Breast epithelium (tissue), 4 donors: ENCODE data around the gene BMP7. TPM values are rescaled to one million over a fixed set of nuclear protein-coding genes. Genes with fewer than 3 reads are reported as not detected.

Experiments
- DNase-seq, 2 donors: peaks; one replicate each; pipeline ENCODE4 v3.0.0-alpha.2; 2019; ENCODE audit warnings: low spot score in 2 of 2
- H3K27ac ChIP-seq, 2 donors: fragments of 200-600 bp; sonication (generic) in 1 of 2; one replicate each; pipeline ENCODE4 v1.5.1; 2016 to 2019; ENCODE audit warnings: mild to moderate bottlenecking in 1 of 2
- H3K27me3 ChIP-seq, 2 donors: fragments of 200-600 bp; sonication (generic) in 1 of 2; one replicate each; pipeline versions ENCODE4 v1.5.1 to v1.6.0; 2017 to 2019; ENCODE audit warnings: control low read depth in 1 of 2, mild to moderate bottlenecking in 1 of 2
- H3K36me3 ChIP-seq: fragments of 200-600 bp; one replicate; pipeline ENCODE4 v1.5.1; 2019
- H3K4me1 ChIP-seq, 2 donors: fragments of 200-600 bp; sonication (generic); one replicate each; pipeline ENCODE4 v1.5.1; 2016 to 2019; ENCODE audit warnings: control low read depth in 1 of 2
- H3K4me3 ChIP-seq, 3 donors: fragments of 200-600 bp; sonication (generic); 1 replicate in 2 of 3; 2 replicates in 1 of 3; pipeline ENCODE4 v1.5.1; 2016 to 2019; ENCODE audit warnings: mild to moderate bottlenecking in 3 of 3, moderate library complexity in 2 of 3
- H3K9me3 ChIP-seq, 2 donors: fragments of 200-600 bp; sonication (generic) in 1 of 2; one replicate each; pipeline ENCODE4 v1.5.1; 2016 to 2019; ENCODE audit warnings: control low read depth in 1 of 2
- POLR2A ChIP-seq: fragments of 450-650 bp; IDR thresholded peaks from one replicate; pipeline ENCODE4 v1.6.1; 2016; ENCODE audit warnings: antibody characterized with exemption, mild to moderate bottlenecking, moderate library complexity
- POLR2AphosphoS5 ChIP-seq, 3 donors: sonication (generic); formaldehyde crosslinking; IDR thresholded peaks; one replicate each; pipeline ENCODE4 v1.6.1; 2017; ENCODE audit warnings: antibody characterized with exemption in 3 of 3
- intact Hi-C: fragments of 100-400 bp; cut with DNase I; formaldehyde crosslinking; loops from one replicate; pipeline ENCODE4 v1.15.1; 2023; ENCODE audit warnings: low total_unique reads
- total RNA-seq, 3 donors: library from RNA; depleted of rRNA; stranded (reverse); fragments of >200 nt; gene quantifications; one replicate each; pipeline ENCODE4 v1.1.0, GENCODE V29; 2016
- TF ChIP-seq, protein P1 (sequence below), 3 donors: fragments of 450-650 bp; IDR thresholded peaks; one replicate each; pipeline ENCODE4 v1.5.1; 2016 to 2017; ENCODE audit warnings: antibody characterized with exemption in 3 of 3, mild to moderate bottlenecking in 3 of 3, moderate library complexity in 3 of 3

Gene BMP7
- total RNA-seq, 3 donors from 2014 or later, result 1.6 to 3.8 (median 1.8) TPM

DNA sequence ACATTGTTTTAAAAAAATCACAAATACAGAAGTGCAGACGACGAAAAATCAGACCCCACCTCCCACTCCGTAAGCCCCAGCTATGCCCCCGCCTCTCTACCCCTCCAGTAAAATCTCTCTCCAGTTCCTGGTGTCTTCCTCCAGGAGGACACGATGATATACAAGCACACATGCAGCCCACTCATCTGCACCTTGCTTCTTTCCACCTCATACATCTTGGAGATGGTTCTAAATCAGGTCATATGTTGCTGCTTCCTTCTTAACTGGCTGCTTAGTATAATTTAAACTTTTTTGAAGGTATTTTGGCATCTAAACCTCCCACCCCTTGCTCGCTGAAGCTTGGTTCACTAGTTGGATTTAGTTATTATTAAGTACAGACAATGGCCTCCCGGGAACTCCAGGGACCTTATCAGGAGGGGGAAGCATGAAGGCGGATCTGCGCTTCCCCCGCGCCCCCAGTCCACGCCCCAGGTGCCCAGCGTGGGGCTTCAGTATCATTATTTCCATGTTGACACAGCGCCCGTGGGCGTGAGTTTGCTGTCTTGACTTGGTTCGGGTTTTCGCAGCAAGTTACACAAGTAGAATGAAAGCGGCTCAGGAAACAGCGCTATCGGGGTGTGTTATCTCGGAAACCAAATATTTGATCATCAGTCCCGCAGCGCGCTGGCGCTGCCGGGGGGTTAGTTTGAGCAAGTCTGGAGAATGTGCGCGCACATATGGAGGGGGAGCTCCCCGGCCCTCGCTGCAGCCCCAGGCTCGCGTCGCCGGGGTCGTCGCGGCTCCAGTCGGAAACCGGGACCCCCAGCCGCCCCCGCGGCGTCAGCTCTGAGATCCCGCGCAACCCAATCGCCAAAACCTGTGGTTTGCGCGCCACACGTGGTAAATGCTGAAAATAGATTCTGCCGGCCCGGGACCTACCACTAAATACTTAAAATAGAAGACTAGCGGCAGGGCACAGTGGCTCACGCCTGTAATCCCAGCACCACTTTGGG lies 2.3 kb downstream of the BMP7 start:
- intact Hi-C loops, result no loop called here
- Histone ChIP-seq H3K4me3 (peak overlapping the region; percentile 17 to 58 (median 56)), H3K4me1 (no peaks in the 10 kb centered on the region), H3K27me3 (peaks cover 0 to 67% of the 10 kb centered on the region in 2 donors), H3K27ac (peak overlapping the region; percentile 8 to 17), H3K36me3 (no peaks in the 10 kb centered on the region), H3K9me3 (no peaks in the 10 kb centered on the region)
- TF ChIP-seq, protein P1, sequence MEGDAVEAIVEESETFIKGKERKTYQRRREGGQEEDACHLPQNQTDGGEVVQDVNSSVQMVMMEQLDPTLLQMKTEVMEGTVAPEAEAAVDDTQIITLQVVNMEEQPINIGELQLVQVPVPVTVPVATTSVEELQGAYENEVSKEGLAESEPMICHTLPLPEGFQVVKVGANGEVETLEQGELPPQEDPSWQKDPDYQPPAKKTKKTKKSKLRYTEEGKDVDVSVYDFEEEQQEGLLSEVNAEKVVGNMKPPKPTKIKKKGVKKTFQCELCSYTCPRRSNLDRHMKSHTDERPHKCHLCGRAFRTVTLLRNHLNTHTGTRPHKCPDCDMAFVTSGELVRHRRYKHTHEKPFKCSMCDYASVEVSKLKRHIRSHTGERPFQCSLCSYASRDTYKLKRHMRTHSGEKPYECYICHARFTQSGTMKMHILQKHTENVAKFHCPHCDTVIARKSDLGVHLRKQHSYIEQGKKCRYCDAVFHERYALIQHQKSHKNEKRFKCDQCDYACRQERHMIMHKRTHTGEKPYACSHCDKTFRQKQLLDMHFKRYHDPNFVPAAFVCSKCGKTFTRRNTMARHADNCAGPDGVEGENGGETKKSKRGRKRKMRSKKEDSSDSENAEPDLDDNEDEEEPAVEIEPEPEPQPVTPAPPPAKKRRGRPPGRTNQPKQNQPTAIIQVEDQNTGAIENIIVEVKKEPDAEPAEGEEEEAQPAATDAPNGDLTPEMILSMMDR (IDR thresholded peaks at IDR 0.05), result no peak
- TF ChIP-seq POLR2A (no peak), POLR2AphosphoS5 (IDR thresholded peaks at IDR 0.05) (no peak)
- DNase-seq, result no peak

DNA sequence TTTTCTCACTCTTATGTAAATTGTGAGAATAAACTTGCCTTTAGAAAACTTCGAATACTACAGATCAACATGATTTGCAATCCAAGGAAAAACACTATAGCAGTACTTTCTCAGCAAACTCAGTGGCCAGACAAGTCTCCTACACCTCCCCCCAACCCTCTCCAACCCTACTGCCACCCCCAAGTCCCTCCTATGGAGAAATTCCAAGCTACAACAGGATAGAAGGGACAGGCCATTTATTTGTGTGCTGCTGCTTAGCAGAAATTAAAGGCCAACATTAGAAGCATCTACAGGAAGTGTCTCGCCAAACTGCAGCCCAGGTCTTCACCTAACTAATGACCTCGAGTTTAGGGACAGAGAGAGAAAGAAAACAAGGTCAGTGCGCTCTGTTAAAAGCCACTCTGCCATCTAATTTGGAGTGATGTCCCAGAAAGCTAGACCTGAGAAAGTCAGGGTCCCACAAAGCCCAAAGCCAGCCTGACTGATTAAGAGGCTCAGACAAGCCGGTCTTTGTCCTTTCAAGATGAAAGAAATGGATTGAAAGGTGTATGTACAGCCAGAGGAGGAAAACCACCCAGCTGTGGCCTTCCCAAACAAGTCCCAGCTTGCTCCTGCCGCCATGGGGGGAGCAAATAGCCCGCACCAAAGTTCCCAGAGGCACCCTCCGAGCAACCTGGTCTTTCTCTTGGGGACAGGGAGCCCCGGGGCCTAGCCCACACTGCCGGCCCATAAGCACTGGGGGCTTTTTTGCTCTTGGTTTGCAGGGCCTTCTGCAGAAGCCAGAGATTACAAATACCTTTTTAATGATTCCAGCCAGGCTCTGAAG lies 3.4 kb downstream of the BMP7 start:
- DNase-seq, result no peak
- Histone ChIP-seq H3K36me3 (no peaks in the 10 kb centered on the region), H3K4me3 (no peak overlapping the region), H3K27ac (peak overlapping the region in 1 of 2 donors; percentile 17), H3K9me3 (no peaks in the 10 kb centered on the region), H3K27me3 (peaks cover 0 to 56% of the 10 kb centered on the region in 2 donors), H3K4me1 (no peaks in the 10 kb centered on the region)
- intact Hi-C loops, result no loop called here
- TF ChIP-seq POLR2AphosphoS5 (IDR thresholded peaks at IDR 0.05) (no peak), POLR2A (no peak)
- TF ChIP-seq, protein P1 (IDR thresholded peaks at IDR 0.05), result no peak

DNA sequence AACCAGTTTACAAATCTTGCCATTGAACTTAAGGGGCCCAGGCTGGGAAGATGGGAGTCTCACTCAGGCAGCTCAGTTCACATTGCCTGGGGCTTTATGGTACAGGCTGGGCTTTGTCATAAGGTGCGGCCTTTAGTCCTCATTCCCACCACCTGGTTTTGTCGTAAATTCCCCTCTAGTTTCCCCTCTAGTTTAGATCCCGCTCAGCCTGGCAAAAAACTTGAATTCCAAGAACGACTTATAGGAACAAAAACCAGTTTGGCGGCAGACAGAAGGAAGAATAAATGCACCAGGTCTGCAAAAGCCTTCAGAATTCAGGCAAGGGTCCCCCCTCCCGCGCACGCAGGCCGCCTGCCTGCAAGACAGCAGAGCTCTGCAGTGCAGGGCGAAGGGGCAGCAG lies 4.1 kb downstream of the BMP7 start:
- intact Hi-C loops, result no loop called here
- no peaks in the 10 kb centered on the region for H3K4me1 ChIP-seq

DNA sequence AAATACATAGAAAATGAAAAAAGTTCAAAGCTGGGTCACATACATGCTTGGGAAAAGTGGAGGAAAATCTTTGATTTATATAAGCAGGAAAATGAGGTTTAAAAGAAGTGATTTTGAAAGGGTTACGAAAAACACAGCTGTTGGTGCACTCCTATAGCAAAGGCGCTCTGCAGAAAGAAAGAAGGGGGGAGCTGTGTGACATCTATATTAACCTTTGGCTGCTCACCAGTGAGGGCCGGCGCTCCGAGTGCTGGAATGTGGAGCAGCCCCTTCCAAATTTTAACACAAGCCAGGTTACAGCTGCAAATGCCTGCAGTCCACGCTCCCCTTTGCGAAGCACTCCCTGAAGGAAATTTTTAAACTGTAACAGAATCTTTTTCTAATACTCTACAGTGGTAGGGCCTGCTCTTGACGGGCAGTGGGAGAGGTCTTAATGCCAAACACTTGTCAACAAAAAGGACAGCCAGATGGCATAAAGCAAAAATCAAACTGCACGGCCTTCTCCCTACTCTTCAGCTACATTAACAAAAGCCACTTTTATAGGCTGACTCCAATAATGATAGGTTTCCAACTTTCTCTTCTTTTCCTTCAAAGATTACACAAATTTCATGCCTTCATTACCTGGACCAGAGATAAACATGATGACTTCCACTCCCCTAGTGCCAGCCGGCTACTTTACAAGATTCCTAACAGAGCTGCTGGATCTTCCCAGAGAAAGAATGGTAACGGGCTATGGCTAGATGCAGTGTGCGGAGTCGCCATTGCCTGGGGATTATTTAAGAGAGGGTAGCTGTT lies 4.8 kb downstream of the BMP7 start:
- no peak overlapping the region for H3K4me3 ChIP-seq
- H3K9me3 ChIP-seq, result no peaks in the 10 kb centered on the region
- no peak overlapping the region for H3K27ac ChIP-seq
- TF ChIP-seq, protein P1 (IDR thresholded peaks at IDR 0.05), result no peak
- no peak for TF ChIP-seq POLR2A
- no peak for TF ChIP-seq POLR2AphosphoS5 (IDR thresholded peaks at IDR 0.05)
- H3K36me3 ChIP-seq, result no peaks in the 10 kb centered on the region
- DNase-seq, result no peak
- H3K27me3 ChIP-seq, result peaks cover 0 to 42% of the 10 kb centered on the region in 2 donors
- H3K4me1 ChIP-seq, result no peaks in the 10 kb centered on the region
- intact Hi-C loops, result no loop called here

More for the DNA sequence above, 4.1 kb downstream of the BMP7 start:
- no peak overlapping the region for H3K4me3 ChIP-seq
- H3K36me3 ChIP-seq, result no peaks in the 10 kb centered on the region
- TF ChIP-seq, protein P1 (IDR thresholded peaks at IDR 0.05), result no peak
- TF ChIP-seq POLR2A (no peak), POLR2AphosphoS5 (IDR thresholded peaks at IDR 0.05) (no peak)
- no peaks in the 10 kb centered on the region for H3K9me3 ChIP-seq
- DNase-seq, result no peak
- peaks cover 0 to 49% of the 10 kb centered on the region in 2 donors for H3K27me3 ChIP-seq
- no peak overlapping the region for H3K27ac ChIP-seq
